Natural killer cell (primary cell): ENCODE data around the gene PTMS. TPM values are rescaled to one million over a fixed set of nuclear protein-coding genes. Genes with fewer than 3 reads are reported as not detected.
A peak's percentile ranks its signal among the peaks of the same experiment; 100 is the strongest.

Experiments used
- ATAC-seq, 3 donors: fragments of 150-1000 bp in 2 of 3; fragments of 200-7000 bp in 1 of 3; cut with Tn5 transposase; 1 replicate in 1 of 3; 2 replicates in 2 of 3; pipeline ENCODE4 v1.10.0; 2021; ENCODE audit warnings: mild to moderate bottlenecking in 2 of 3, moderate library complexity in 2 of 3
- DNase-seq, 2 donors: peaks; one replicate each; pipeline versions ENCODE4 v3.0.0 to v3.0.0-alpha.2; 2013 to 2021; ENCODE audit warnings: mixed read lengths in 1 of 2
- H3K27ac ChIP-seq: one replicate; pipeline ENCODE4 v1.5.1; 2013; ENCODE audit warnings: mild to moderate bottlenecking, low read length
- H3K27me3 ChIP-seq: one replicate; pipeline ENCODE4 v1.6.1; 2013; ENCODE audit warnings: low read length; ENCODE audit not compliant: control insufficient read depth, insufficient read depth
- H3K36me3 ChIP-seq: one replicate; pipeline ENCODE4 v1.6.1; 2013; ENCODE audit warnings: low read length; ENCODE audit not compliant: control insufficient read depth, insufficient read depth
- H3K4me1 ChIP-seq: one replicate; pipeline ENCODE4 v1.6.1; 2013; ENCODE audit warnings: low read length; ENCODE audit not compliant: control insufficient read depth, insufficient read depth
- H3K4me3 ChIP-seq: one replicate; pipeline ENCODE4 v1.5.1; 2013; ENCODE audit warnings: low read length
- H3K9me3 ChIP-seq: one replicate; pipeline ENCODE4 v1.6.1; 2013; ENCODE audit warnings: low read length; ENCODE audit not compliant: control insufficient read depth, insufficient read depth
- H3K27ac Mint-ChIP-seq, 2 donors: one replicate each; pipeline ENCODE4 v1.8.0; 2022; ENCODE audit warnings: mild to moderate bottlenecking in 2 of 2, mixed read lengths in 2 of 2, moderate library complexity in 1 of 2
- H3K27me3 Mint-ChIP-seq, 2 donors: one replicate each; pipeline ENCODE4 v1.8.0; 2022; ENCODE audit warnings: low read depth in 2 of 2, mixed read lengths in 2 of 2
- H3K36me3 Mint-ChIP-seq: one replicate; pipeline ENCODE4 v1.8.0; 2022; ENCODE audit warnings: mixed read lengths
- H3K4me1 Mint-ChIP-seq, 2 donors: one replicate each; pipeline ENCODE4 v1.8.0; 2022; ENCODE audit warnings: mixed read lengths in 2 of 2
- H3K4me3 Mint-ChIP-seq: one replicate; pipeline ENCODE4 v1.8.0; 2022; ENCODE audit warnings: mild to moderate bottlenecking, moderate library complexity, mixed read lengths
- H3K9me3 Mint-ChIP-seq, 2 donors: one replicate each; pipeline ENCODE4 v1.8.0; 2022; ENCODE audit warnings: mixed read lengths in 2 of 2
- WGBS: methylation state at CpG from one replicate; pipeline ENCODE4 v1.1.7; 2013; ENCODE audit warnings: missing lambda C conversion rate; ENCODE audit not compliant: insufficient coverage; 5-methylcytosine and 5-hydroxymethylcytosine counted together
- intact Hi-C: fragments of 100-400 bp; cut with micrococcal nuclease; formaldehyde crosslinking; loops from one replicate; pipeline ENCODE4 v1.14.2; 2022
- total RNA-seq, 4 donors: library from RNA; stranded (reverse); fragments of 120-200 nt in 1 of 4; gene quantifications; one replicate each; pipeline versions ENCODE4 v1.2.3 to v1.2.4, GENCODE V29; 2013 to 2022
- TF ChIP-seq, protein P1 (sequence below): fragments of 200-600 bp; IDR thresholded peaks from one replicate; pipeline ENCODE4 v1.8.0; 2022; ENCODE audit warnings: antibody characterized with exemption

Gene PTMS
- total RNA-seq, 3 donors from 2014 or later (not counting 1 experiment from before 2014, with no cell fraction given): 2.3 to 33.2 (median 2.8) TPM

DNA sequence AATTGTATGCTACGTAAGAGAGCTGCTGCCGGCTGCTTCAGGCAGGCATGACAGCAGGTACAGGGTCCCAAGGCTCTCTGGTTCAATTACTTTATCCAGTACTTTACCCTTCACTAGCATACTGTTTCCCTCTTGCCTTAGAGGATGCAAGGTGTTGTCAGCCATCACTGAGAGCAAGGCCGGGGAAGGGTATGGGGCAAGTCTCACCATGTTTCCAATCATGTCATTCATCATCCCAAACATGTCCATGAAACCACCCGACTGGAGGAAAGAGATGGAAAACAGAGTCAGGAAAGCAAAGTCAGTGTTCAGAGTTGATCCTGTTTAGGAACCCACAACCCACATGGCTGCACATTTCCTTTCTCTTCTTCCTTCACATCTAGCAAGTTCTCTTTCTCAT, 15.7 kb upstream of the PTMS start:
- H3K27me3 Mint-ChIP-seq: no peaks in the 10 kb centered on the region
- Histone ChIP-seq H3K36me3 (peaks cover 54% of the 10 kb centered on the region), H3K4me1 (peaks cover 25% of the 10 kb centered on the region), H3K4me3 (no peak overlapping the region), H3K9me3 (no peaks in the 10 kb centered on the region), H3K27me3 (no peaks in the 10 kb centered on the region), H3K27ac (no peak overlapping the region)
- H3K27ac Mint-ChIP-seq: peak overlapping the region in 1 of 2 donors; percentile 97
- intact Hi-C loops: loop anchor here (5.0 kb wide), 2 partner anchors 77 to 143 kb away; partner anchors contain the start of genes CHD4 and P3H3
- DNase-seq: no peak
- whole genome bisulfite sequencing: 95% methylated on average over 3 of the region's 4 CpGs
- no peak for ATAC-seq
- peaks cover 14% of the 10 kb centered on the region for H3K36me3 Mint-ChIP-seq
- peaks cover 5 to 40% of the 10 kb centered on the region in 2 donors for H3K4me1 Mint-ChIP-seq
- H3K4me3 Mint-ChIP-seq: no peak overlapping the region
- TF ChIP-seq, protein P1, sequence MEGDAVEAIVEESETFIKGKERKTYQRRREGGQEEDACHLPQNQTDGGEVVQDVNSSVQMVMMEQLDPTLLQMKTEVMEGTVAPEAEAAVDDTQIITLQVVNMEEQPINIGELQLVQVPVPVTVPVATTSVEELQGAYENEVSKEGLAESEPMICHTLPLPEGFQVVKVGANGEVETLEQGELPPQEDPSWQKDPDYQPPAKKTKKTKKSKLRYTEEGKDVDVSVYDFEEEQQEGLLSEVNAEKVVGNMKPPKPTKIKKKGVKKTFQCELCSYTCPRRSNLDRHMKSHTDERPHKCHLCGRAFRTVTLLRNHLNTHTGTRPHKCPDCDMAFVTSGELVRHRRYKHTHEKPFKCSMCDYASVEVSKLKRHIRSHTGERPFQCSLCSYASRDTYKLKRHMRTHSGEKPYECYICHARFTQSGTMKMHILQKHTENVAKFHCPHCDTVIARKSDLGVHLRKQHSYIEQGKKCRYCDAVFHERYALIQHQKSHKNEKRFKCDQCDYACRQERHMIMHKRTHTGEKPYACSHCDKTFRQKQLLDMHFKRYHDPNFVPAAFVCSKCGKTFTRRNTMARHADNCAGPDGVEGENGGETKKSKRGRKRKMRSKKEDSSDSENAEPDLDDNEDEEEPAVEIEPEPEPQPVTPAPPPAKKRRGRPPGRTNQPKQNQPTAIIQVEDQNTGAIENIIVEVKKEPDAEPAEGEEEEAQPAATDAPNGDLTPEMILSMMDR: no peak
- no peaks in the 10 kb centered on the region for H3K9me3 Mint-ChIP-seq

DNA sequence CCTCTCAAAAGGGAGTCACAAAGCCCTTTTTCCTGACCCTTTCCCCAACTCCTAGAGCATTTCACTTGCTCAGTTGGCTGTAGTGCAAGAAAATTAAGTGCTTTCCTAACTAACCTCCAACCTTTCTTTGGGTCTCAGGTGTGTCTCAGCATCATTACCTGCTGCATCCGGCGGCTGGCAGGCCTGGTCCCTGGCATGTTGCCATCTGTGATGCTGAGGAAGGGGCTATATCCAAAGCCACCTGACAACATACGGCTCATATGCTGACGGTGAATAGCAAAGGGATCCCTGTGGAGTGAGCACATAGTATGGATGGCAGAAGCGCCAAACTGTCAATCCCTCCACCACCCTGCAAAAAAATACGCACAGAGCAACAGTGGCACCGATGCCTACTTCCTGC, 14.4 kb upstream of the PTMS start:
- Histone ChIP-seq H3K27me3 (no peaks in the 10 kb centered on the region), H3K4me1 (peaks cover 16% of the 10 kb centered on the region), H3K27ac (peak overlapping the region; percentile 93), H3K4me3 (no peak overlapping the region), H3K9me3 (no peaks in the 10 kb centered on the region), H3K36me3 (peaks cover 49% of the 10 kb centered on the region)
- DNase-seq: no peak
- ATAC-seq: no peak
- intact Hi-C loops: loop anchor here (2.0 to 5.0 kb wide), 3 partner anchors 76 to 144 kb away; partner anchors contain the start of genes CHD4, P3H3 and SPSB2
- TF ChIP-seq, protein P1: no peak
- WGBS: 95% methylated on average over 7 of the region's 7 CpGs
- H3K27me3 Mint-ChIP-seq: peaks cover 0 to 6% of the 10 kb centered on the region in 2 donors
- H3K4me3 Mint-ChIP-seq: peak overlapping the region; percentile 95
- H3K36me3 Mint-ChIP-seq: peaks cover 14% of the 10 kb centered on the region
- H3K27ac Mint-ChIP-seq: peak overlapping the region; percentile 95 to 97
- peaks cover 5 to 38% of the 10 kb centered on the region in 2 donors for H3K4me1 Mint-ChIP-seq
- H3K9me3 Mint-ChIP-seq: no peaks in the 10 kb centered on the region

DNA sequence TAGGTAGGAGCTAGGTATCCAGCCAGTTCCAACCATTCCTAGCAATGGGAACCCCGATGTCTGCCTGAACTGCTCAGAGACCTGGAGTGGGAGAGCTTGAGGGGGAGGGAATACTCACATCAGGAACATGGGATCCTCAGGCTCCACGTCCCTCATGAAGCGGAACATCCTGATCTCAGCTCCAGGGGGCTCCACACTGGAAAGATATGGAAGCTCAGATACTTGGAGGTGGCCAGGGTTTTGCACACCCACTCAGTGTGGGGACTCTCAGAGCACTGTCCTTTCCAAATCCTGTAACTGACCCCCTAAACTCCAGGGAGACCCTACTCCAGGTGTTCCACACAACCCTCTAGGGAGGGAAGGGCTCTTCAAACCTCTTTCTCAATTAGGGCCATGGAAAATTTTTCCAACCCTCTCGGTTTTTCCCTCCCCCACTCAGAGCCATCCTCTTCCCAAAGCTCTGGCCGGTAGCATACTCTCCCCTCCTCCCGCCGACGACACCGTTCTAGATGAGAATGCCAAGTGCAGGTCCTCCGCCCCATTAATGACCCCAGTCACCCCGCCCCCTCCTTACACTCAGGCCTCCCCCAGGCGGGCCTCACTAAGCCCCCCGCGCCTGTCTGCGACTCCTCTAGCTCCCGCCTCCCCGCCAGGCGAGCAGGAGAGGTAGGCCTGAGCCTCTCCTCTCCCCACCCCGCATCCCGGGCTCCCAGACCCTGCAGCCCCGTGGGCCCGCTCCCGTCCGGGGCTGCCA, 13.8 kb upstream of the PTMS start:
- Mint-ChIP-seq H3K9me3 (no peaks in the 10 kb centered on the region), H3K36me3 (peaks cover 12% of the 10 kb centered on the region), H3K4me1 (peaks cover 5 to 38% of the 10 kb centered on the region in 2 donors), H3K27me3 (peaks cover 0 to 10% of the 10 kb centered on the region in 2 donors), H3K4me3 (peak overlapping the region; percentile 95), H3K27ac (peak overlapping the region; percentile 95 to 97)
- H3K27ac ChIP-seq: peak overlapping the region; percentile 93
- WGBS: 9% methylated on average over 24 of the region's 24 CpGs
- DNase-seq: no peak
- peaks cover 16% of the 10 kb centered on the region for H3K4me1 ChIP-seq
- peak overlapping the region; percentile 78 for H3K4me3 ChIP-seq
- H3K9me3 ChIP-seq: no peaks in the 10 kb centered on the region
- ATAC-seq: peak in 2 of 3 donors; percentile 0 to 3
- intact Hi-C loops: loop anchor here (2.0 to 5.0 kb wide), 3 partner anchors 75 to 145 kb away; partner anchors contain the start of genes CHD4, P3H3 and SPSB2
- no peaks in the 10 kb centered on the region for H3K27me3 ChIP-seq
- peaks cover 44% of the 10 kb centered on the region for H3K36me3 ChIP-seq
- TF ChIP-seq, protein P1: no peak
